K562 (cell line): ENCODE data around the gene LDAF1. TPM values are rescaled to one million over a fixed set of nuclear protein-coding genes. Genes with fewer than 3 reads are reported as not detected.

Source experiments
- ATAC-seq: fragments of 200-7000 bp; cut with Tn5 transposase; 3 replicates; pipeline ENCODE4 v1.9.1; 2020; ENCODE audit warnings: moderate library complexity
- BruUV-seq: library from RNA; stranded (reverse); fragments of 400-500 nt; replicated peaks from 2 replicates; lab custom pipeline; 2021; lab: Mats Ljungman, UMichigan
- CTCF ChIA-PET: fragments of 300-600 bp; formaldehyde crosslinking; extraction: SDS; loops from one replicate; lab custom pipeline; 2021; ENCODE audit warnings: low intra/inter-chr PET ratio; lab: Yijun Ruan, JAX
- POLR2A ChIA-PET: fragments of 300-600, 350-650 bp; sonication (Branson Sonifier 250); formaldehyde crosslinking; extraction: SDS; loops from one replicate; lab custom pipeline; 2021; ENCODE audit warnings: antibody characterized with exemption, inconsistent platforms; lab: Yijun Ruan, JAX
- DNase-seq, 4 experiments: peaks; one replicate each; pipeline versions ENCODE4 v3.0.0 to v3.0.0-alpha.2; 2011 to 2018; ENCODE audit warnings: low spot score in 3 of 4, mixed read lengths in 3 of 4; ENCODE audit errors: extremely low read depth in 1 of 4
- FAIRE-seq: peaks from 2 replicates; lab custom pipeline; 2011; peaks lifted over from hg19 to GRCh38; lab: Jason Lieb, UNC
- H2AFZ ChIP-seq: 2 replicates; pipeline ENCODE4 v1.6.0; 2011; ENCODE audit warnings: low read depth, low read length, control low read depth, inconsistent platforms
- H3K27ac ChIP-seq: fragments of 200-600 bp; 3 replicates; pipeline ENCODE4 v1.8.0; 2011; ENCODE audit warnings: low read depth, mild to moderate bottlenecking, control low read depth, inconsistent platforms, low read length, moderate library complexity, mixed read lengths; ENCODE audit errors: extremely low read depth
- H3K27me3 ChIP-seq, 2 experiments: fragments of 300-600 bp in 1 of 2; 2 replicates in 1 of 2; 3 replicates in 1 of 2; pipeline versions ENCODE4 v1.6.0 to v1.8.0; 2011; ENCODE audit warnings: inconsistent platforms in 2 of 2, low read length in 2 of 2, mild to moderate bottlenecking in 1 of 2, mixed read lengths in 1 of 2, moderate library complexity in 1 of 2; ENCODE audit not compliant: control insufficient read depth in 2 of 2, insufficient read depth in 2 of 2
- H3K36me3 ChIP-seq: fragments of 300-600 bp; 3 replicates; pipeline ENCODE4 v1.8.0; 2011; ENCODE audit warnings: mild to moderate bottlenecking, low read length, inconsistent platforms; ENCODE audit not compliant: control insufficient read depth, insufficient read depth
- H3K4me1 ChIP-seq, 2 experiments: fragments of 200-600 bp in 1 of 2; replicated peaks in 1 of 2; 2 replicates in 1 of 2; 3 replicates in 1 of 2; pipeline versions ENCODE4 v1.5.1 to v1.8.0; 2011; ENCODE audit warnings: inconsistent platforms in 2 of 2, low read length in 2 of 2, mild to moderate bottlenecking in 1 of 2, mixed read lengths in 1 of 2, moderate library complexity in 1 of 2; ENCODE audit not compliant: control insufficient read depth in 2 of 2, insufficient read depth in 2 of 2
- H3K4me2 ChIP-seq: 2 replicates; pipeline ENCODE4 v1.6.1; 2011; ENCODE audit warnings: low read length, control low read depth, inconsistent platforms, mixed read lengths; ENCODE audit not compliant: insufficient read depth
- H3K4me3 ChIP-seq: fragments of 200-600 bp; sonication (generic), shearing (Covaris generic); 2 replicates; pipeline ENCODE4 v1.5.1; 2016; ENCODE audit warnings: control low read depth, inconsistent platforms
- H3K79me2 ChIP-seq: fragments of 200-600 bp; 3 replicates; pipeline ENCODE4 v1.8.0; 2011; ENCODE audit warnings: low read length, inconsistent platforms; ENCODE audit not compliant: control insufficient read depth, insufficient read depth
- H3K9ac ChIP-seq, 2 experiments: 2 replicates each; pipeline versions ENCODE4 v1.6.0 to v1.6.1; 2011; ENCODE audit warnings: low read depth in 2 of 2, low read length in 2 of 2, control low read depth in 1 of 2, inconsistent platforms in 1 of 2, mild to moderate bottlenecking in 1 of 2, mixed read lengths in 1 of 2; ENCODE audit not compliant: insufficient read depth in 1 of 2
- H3K9me1 ChIP-seq: one replicate; pipeline ENCODE4 v1.6.0; 2011; ENCODE audit warnings: inconsistent platforms, mild to moderate bottlenecking, low read length, moderate library complexity; ENCODE audit not compliant: control insufficient read depth, insufficient read depth
- H3K9me3 ChIP-seq: replicated peaks from 2 replicates; pipeline ENCODE4 v1.5.1; 2011; ENCODE audit warnings: low read depth, low read length, inconsistent platforms; ENCODE audit not compliant: control insufficient read depth, insufficient read depth
- H4K20me1 ChIP-seq: replicated peaks from 2 replicates; pipeline ENCODE4 v1.6.1; 2011; ENCODE audit warnings: low read length, inconsistent platforms, mixed read lengths; ENCODE audit not compliant: control insufficient read depth, insufficient read depth
- EGR1 ChIP-seq: fragments of 450-650 bp; conservative IDR thresholded peaks from 2 replicates; pipeline ENCODE4 v1.6.1; 2017; ENCODE audit warnings: mild to moderate bottlenecking
- EHMT2 ChIP-seq: fragments of 450-650 bp; IDR thresholded peaks from 2 replicates; pipeline ENCODE4 v1.6.1; 2018; ENCODE audit warnings: antibody characterized with exemption
- HCFC1 ChIP-seq: IDR thresholded peaks from 2 replicates; pipeline ENCODE4 v1.6.1; 2012; ENCODE audit warnings: low read depth, low read length, improper control_type of control experiment
- JUN ChIP-seq, 2 experiments: sonication (generic) in 1 of 2; formaldehyde crosslinking in 1 of 2; IDR thresholded peaks; 2 replicates each; pipeline versions ENCODE4 v1.6.1 to v1.8.0; 2012 to 2022; ENCODE audit warnings: borderline replicate concordance in 2 of 2, mild to moderate bottlenecking in 2 of 2, improper control_type of control experiment in 1 of 2, low read depth in 1 of 2, low read length in 1 of 2, missing genetic modification reagents in 1 of 2
- NFXL1 ChIP-seq: fragments of 450-650 bp; formaldehyde crosslinking; IDR thresholded peaks from 2 replicates; pipeline ENCODE4 v1.4.0; 2021; ENCODE audit warnings: mild to moderate bottlenecking
- NR1H2 ChIP-seq: sonication (generic); formaldehyde crosslinking; IDR thresholded peaks from 2 replicates; pipeline ENCODE4 v1.4.0; 2020; ENCODE audit warnings: mild to moderate bottlenecking, missing genetic modification reagents
- ZNF444 ChIP-seq: fragments of 250-450 bp; sonication (Bioruptor Pico); IDR thresholded peaks from 2 replicates; pipeline ENCODE4 v1.4.0; 2020; ENCODE audit warnings: mild to moderate bottlenecking, moderate library complexity
- WGBS: fragments of 100-300 bp; shearing (Covaris generic); methylation state at CpG from one replicate; pipeline ENCODE4 v1.1.6; 2016; ENCODE audit warnings: low coverage, mixed read lengths; ENCODE audit not compliant: insufficient coverage; ENCODE audit errors: missing lambda C conversion rate; 5-methylcytosine and 5-hydroxymethylcytosine counted together
- in situ Hi-C: fragments of 300-500 bp; cut with MboI; formaldehyde crosslinking; loops from 4 replicates; pipeline ENCODE4 v1.15.0; 2018; ENCODE audit warnings: inconsistent platforms, mixed read lengths
- intact Hi-C: fragments of 100-400 bp; cut with micrococcal nuclease; formaldehyde crosslinking; loops from 2 replicates; pipeline ENCODE4 v1.14.2; 2022
- polyA plus RNA-seq, 8 experiments: library from polyadenylated mRNA; depleted of rRNA in 4 of 8; stranded (reverse) in 5 of 8; unstranded in 3 of 8; fragments of >200 nt; fragmentation: Nextera tagmentation in 2 of 8; fragmentation: Illumina TruSeq in 1 of 8; extraction: Ambion mirVana in 2 of 8; extraction: Trizol in 1 of 8; gene quantifications; 2 replicates each; pipeline versions ENCODE4 v1.2.1 to v1.2.3, GENCODE V29; 2011 to 2014; ENCODE audit warnings: inconsistent platforms in 1 of 8, missing spikeins in 1 of 8
- total RNA-seq, 7 experiments: library from RNA; depleted of rRNA in 6 of 7; stranded (reverse); fragments of >200 nt in 6 of 7; fragmentation: Illumina TruSeq in 2 of 7; extraction: Trizol in 2 of 7; gene quantifications; 2 replicates each; pipeline versions ENCODE4 v1.2.1 to v1.2.3, GENCODE V29; 2011 to 2021; ENCODE audit warnings: low replicate concordance in 1 of 7
- TF ChIP-seq, protein P1 (sequence below): IDR thresholded peaks from 3 replicates; pipeline ENCODE4 v1.6.1; 2011; ENCODE audit warnings: borderline replicate concordance, mild to moderate bottlenecking, moderate library complexity; ENCODE audit not compliant: insufficient read length; ENCODE audit errors: extremely low read depth
- TF ChIP-seq, protein P2 (sequence below): fragments of 450-650 bp; formaldehyde crosslinking; IDR thresholded peaks from 2 replicates; pipeline ENCODE4 v1.4.0; 2020; ENCODE audit warnings: mild to moderate bottlenecking, moderate library complexity
- TF ChIP-seq, protein P3 (sequence below): fragments of 250-450 bp; sonication (Bioruptor Pico); IDR thresholded peaks from 2 replicates; pipeline ENCODE4 v1.8.0; 2022; ENCODE audit warnings: moderate library complexity, mild to moderate bottlenecking, inconsistent platforms
- TF ChIP-seq, protein P4 (sequence below), 2 experiments: fragments of 450-650 bp; IDR thresholded peaks; 2 replicates each; pipeline ENCODE4 v1.6.1; 2016

The LDAF1 gene
- total and polyA plus RNA-seq, 9 of the 15 experiments (the other 6 are each of a cell fraction or from before 2014, with no cell fraction given): 7.0 to 20.1 (median 12.5) TPM

DNA sequence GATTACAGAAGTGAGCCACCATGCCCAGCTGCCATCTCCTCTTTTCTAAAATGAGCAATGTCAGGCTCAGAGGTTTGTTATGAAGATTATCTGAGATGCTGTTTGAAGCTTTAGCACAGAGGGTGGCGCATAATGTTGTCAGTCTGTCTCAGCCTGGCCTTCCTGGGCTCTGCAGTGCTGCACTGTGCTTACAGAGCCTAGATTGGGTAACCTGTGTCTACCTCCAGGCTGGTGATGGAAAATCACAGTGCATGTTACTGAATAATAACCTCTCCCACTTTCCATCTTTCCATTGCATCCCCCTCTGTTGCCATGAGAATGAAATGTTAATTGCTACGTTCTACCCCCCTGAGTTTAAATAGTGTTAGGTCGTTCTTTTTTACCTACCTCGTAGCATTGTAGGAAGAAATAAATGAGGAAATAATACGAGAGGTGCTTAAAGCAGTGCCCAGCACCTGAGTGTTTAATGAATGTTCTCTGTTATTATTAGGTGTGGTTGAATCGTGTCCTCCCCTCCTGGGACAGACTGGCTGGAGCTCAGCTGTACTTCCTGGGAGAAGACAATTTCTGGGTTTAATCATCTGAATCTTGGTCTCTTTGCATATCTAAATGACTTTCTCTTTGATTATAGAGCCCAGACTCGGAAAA is 6.2 kb downstream of the LDAF1 start (continued):
- TF ChIP-seq, protein P1, sequence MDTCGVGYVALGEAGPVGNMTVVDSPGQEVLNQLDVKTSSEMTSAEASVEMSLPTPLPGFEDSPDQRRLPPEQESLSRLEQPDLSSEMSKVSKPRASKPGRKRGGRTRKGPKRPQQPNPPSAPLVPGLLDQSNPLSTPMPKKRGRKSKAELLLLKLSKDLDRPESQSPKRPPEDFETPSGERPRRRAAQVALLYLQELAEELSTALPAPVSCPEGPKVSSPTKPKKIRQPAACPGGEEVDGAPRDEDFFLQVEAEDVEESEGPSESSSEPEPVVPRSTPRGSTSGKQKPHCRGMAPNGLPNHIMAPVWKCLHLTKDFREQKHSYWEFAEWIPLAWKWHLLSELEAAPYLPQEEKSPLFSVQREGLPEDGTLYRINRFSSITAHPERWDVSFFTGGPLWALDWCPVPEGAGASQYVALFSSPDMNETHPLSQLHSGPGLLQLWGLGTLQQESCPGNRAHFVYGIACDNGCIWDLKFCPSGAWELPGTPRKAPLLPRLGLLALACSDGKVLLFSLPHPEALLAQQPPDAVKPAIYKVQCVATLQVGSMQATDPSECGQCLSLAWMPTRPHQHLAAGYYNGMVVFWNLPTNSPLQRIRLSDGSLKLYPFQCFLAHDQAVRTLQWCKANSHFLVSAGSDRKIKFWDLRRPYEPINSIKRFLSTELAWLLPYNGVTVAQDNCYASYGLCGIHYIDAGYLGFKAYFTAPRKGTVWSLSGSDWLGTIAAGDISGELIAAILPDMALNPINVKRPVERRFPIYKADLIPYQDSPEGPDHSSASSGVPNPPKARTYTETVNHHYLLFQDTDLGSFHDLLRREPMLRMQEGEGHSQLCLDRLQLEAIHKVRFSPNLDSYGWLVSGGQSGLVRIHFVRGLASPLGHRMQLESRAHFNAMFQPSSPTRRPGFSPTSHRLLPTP: no peak
- TF ChIP-seq EGR1 (no peak), ZNF444 (CRISPR knock-in tag) (no peak), NFXL1 (CRISPR knock-in tag) (no peak)
- TF ChIP-seq, protein P2, sequence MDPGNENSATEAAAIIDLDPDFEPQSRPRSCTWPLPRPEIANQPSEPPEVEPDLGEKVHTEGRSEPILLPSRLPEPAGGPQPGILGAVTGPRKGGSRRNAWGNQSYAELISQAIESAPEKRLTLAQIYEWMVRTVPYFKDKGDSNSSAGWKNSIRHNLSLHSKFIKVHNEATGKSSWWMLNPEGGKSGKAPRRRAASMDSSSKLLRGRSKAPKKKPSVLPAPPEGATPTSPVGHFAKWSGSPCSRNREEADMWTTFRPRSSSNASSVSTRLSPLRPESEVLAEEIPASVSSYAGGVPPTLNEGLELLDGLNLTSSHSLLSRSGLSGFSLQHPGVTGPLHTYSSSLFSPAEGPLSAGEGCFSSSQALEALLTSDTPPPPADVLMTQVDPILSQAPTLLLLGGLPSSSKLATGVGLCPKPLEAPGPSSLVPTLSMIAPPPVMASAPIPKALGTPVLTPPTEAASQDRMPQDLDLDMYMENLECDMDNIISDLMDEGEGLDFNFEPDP (CRISPR knock-in tag): no peak

DNA sequence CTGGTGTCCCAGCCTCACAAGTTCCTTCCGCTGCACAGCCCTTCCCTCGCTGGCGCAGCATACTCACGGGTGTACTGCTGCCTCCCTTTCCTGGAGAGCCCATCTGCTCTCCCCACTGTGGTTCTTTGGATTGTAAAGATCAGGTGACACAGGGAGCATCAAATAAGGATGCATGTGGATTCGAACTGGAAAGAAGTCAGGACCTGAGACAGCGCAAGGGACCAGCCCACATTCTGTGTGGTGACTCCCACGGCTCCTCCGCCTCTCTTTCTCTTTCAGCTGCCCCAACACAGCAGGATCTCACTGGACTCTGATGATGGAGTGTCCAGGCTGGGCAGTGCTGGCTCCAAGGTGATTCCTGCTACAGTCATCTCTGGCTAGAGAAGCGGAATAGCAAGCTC is 8.1 kb downstream of the LDAF1 start:
- FAIRE-seq: no peak
- in situ Hi-C loops: no loop called here
- BruUV-seq: no TSS peak
- no peak for TF ChIP-seq HCFC1
- no peak for TF ChIP-seq JUN (IDR thresholded peaks at IDR 0.05; ENCODE audit: borderline replicate concordance, low read depth, low read length)
- no peak for TF ChIP-seq JUN (CRISPR knock-in tag; IDR thresholded peaks at IDR 0.05; ENCODE audit: borderline replicate concordance)
- TF ChIP-seq, protein P3, sequence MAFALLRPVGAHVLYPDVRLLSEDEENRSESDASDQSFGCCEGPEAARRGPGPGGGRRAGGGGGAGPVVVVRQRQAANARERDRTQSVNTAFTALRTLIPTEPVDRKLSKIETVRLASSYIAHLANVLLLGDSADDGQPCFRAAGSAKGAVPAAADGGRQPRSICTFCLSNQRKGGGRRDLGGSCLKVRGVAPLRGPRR (CRISPR knock-in tag): no peak
- TF ChIP-seq, protein P4, sequence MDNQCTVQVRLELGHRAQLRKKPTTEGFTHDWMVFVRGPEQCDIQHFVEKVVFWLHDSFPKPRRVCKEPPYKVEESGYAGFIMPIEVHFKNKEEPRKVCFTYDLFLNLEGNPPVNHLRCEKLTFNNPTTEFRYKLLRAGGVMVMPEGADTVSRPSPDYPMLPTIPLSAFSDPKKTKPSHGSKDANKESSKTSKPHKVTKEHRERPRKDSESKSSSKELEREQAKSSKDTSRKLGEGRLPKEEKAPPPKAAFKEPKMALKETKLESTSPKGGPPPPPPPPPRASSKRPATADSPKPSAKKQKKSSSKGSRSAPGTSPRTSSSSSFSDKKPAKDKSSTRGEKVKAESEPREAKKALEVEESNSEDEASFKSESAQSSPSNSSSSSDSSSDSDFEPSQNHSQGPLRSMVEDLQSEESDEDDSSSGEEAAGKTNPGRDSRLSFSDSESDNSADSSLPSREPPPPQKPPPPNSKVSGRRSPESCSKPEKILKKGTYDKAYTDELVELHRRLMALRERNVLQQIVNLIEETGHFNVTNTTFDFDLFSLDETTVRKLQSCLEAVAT (IDR thresholded peaks at IDR 0.05): no peak
- peak; percentile 69; the same call in 1 of the 2 replicates for TF ChIP-seq EHMT2
- TF ChIP-seq NR1H2 (CRISPR knock-in tag): no peak

More for the DNA sequence above, 8.1 kb downstream of the LDAF1 start:
- 72% methylated on average over 7 of the region's 9 CpGs for WGBS
- Histone ChIP-seq H2AFZ (no peak overlapping the region), H3K4me2 (no peak overlapping the region), H3K79me2 (no peaks in the 10 kb centered on the region), H3K27me3 (no peaks in the 10 kb centered on the region), H3K9ac (no peak overlapping the region), H3K27ac (no peak overlapping the region), H3K4me3 (no peak overlapping the region), H3K9me3 (no peaks in the 10 kb centered on the region), H3K9me1 (peaks cover 3% of the 10 kb centered on the region), H4K20me1 (no peaks in the 10 kb centered on the region), H3K4me1 (peaks cover 0 to 7% of the 10 kb centered on the region in 2 experiments; a peak in 2 of 5 replicates), H3K36me3 (peaks cover 33% of the 10 kb centered on the region)
- peak in 1 of 4 experiments; percentile 13 for DNase-seq
- intact Hi-C loops: no loop called here
- peak; percentile 46; the same call in 2 of the 3 replicates for ATAC-seq
- POLR2A ChIA-PET: interaction anchor here (0.6 kb wide), 1 partner anchor 654 kb away, joined by 3 read pairs; no protein-coding TSS in a partner anchor
- CTCF ChIA-PET: no interaction called here
